GM12872 (cell line): ENCODE data around the gene SIPA1L2.

Experiments
- TF ChIP-seq, protein P1 (sequence below): IDR thresholded peaks from 3 replicates; pipeline ENCODE4 v1.5.1; 2011; ENCODE audit warnings: low read depth, mild to moderate bottlenecking, low read length, moderate library complexity; ENCODE audit not compliant: insufficient read depth

SIPA1L2 gene

DNA sequence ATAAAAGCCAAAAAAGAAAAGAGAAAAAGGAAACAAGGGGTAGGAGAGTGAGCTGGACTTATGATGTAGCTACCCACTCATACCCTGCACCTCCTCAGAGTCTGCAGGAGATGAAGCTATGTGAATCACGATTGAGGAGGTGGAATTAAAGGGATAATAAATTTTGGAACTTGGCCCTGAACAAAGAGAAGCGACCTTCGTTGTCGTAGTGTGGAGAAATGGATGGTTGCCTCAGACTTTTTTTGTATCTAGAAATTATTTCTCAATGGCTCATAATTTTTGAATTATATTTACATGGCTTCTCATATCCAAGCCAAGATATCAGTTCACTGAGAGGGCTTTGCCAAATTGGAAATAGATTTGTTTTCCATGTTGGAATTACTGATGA, 37.8 kb upstream of the SIPA1L2 start:
- TF ChIP-seq, protein P1, sequence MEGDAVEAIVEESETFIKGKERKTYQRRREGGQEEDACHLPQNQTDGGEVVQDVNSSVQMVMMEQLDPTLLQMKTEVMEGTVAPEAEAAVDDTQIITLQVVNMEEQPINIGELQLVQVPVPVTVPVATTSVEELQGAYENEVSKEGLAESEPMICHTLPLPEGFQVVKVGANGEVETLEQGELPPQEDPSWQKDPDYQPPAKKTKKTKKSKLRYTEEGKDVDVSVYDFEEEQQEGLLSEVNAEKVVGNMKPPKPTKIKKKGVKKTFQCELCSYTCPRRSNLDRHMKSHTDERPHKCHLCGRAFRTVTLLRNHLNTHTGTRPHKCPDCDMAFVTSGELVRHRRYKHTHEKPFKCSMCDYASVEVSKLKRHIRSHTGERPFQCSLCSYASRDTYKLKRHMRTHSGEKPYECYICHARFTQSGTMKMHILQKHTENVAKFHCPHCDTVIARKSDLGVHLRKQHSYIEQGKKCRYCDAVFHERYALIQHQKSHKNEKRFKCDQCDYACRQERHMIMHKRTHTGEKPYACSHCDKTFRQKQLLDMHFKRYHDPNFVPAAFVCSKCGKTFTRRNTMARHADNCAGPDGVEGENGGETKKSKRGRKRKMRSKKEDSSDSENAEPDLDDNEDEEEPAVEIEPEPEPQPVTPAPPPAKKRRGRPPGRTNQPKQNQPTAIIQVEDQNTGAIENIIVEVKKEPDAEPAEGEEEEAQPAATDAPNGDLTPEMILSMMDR = no peak

DNA sequence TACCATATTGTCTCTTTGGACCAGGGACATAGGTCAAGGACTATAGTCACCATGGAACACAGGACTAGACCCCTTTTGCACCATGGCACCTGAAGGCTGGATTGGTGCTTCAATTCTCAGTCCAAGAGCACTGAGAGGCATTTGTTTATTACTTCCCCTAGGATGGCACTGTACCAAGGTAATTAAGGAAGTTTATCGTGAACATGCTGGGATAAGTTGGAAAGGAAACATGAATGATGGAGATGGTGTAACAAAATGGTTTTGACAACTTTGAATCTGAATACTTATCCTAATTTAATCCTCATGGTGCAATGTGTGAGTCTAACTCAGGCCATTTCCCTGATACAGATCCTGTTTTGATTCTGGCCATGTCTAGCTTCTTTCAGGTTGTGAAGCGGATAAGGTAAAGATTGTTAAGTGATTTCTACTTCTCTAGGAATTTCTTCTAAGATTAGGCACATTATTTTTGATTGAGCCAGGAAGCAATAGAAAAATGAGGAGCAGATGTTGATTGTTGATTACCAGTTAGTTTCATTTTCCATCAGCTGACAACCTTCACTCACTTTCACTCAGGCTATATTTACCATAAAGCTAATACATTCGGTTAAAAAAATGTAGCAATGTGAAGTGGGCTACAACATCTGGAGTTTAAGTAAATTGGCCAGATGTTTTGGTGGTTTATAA, 37.3 kb upstream of the SIPA1L2 start:
- TF ChIP-seq, protein P1 = no peak

GRCh38 chr1:232664844-232665777, 35.2 kb upstream of the SIPA1L2 start:
- TF ChIP-seq, protein P1 = no peak

GRCh38 chr1:232662910-232663309, 33.0 kb upstream of the SIPA1L2 start:
- TF ChIP-seq, protein P1 = no peak

DNA sequence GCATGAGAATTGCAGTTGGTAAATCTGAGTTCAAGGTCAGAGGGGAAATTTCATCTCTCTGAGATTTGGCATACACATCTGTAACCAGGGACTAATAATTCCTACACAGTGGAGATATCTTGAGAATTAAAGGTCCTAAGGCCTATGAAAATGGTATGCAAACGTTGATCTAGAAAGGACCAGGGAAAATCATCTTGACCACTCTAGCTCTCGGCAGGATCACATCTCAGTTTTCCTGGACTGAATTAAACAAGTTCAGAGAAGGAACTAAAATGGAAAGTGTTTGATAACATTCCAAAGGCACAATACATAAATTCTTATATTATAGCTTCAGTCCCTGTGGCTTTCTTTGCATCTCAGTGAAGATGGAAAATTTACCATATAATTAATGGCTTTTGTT, 28.5 kb upstream of the SIPA1L2 start:
- TF ChIP-seq, protein P1 = no peak

DNA sequence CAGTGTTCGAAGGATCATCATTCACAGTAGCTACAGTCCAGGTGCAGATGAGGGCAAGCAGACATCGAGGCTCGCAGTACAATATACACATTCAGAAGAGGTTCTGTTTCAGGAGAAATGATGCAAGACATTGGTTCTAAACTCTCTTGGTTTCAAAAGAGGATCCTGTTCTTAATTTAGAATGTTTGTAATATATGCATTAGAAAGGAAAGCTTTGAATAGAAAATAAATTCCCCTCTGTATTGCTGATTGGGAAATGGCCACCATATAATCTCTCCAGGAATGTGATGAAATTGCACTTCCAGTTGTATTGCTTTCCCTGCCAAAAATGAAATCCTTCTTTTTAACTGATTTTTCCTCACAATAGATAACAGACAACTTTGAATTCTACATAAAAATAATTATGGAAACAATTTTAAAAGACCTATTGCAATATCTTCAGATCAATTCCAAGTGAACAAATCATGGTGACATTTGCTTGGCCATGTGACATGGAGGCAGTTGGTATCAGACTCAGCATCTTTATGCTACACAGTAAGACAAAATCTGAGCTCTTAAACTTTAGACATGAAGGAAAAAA, 27.6 kb upstream of the SIPA1L2 start:
- TF ChIP-seq, protein P1 = no peak

DNA sequence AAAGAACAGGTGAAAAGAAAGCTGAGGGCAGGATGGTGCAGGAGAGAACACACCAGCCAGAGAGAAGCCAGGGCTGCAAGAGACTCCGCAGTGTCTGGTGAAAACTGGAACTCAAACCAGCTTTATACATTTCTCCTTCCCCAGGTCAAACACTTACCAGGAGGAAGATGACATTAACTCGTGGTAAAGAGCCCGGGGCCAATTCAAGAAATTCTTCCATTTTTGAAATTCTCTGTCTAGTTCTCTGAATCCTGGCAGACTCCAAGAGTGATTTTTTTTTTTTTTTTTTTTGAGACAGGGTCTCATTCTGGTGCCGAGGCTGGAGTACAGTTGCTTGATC, 25.8 kb upstream of the SIPA1L2 start:
- TF ChIP-seq, protein P1 = no peak
